Fibroblast of lung (primary cell): ENCODE results near the gene GPC3. TPM values are rescaled to one million over a fixed set of nuclear protein-coding genes. Genes with fewer than 3 reads are reported as not detected.

ENCODE experiments used
- DNase-seq, 2 donors: peaks; one replicate each; pipeline versions ENCODE4 v3.0.0 to v3.0.0-alpha.2; 2010; ENCODE audit warnings: low read depth in 2 of 2
- H2AFZ ChIP-seq: 2 replicates; pipeline ENCODE4 v1.5.1; 2012; ENCODE audit warnings: low read length, control low read depth, inconsistent platforms
- H3K27ac ChIP-seq: 2 replicates; pipeline ENCODE4 v1.5.1; 2011; ENCODE audit warnings: low read length, control low read depth; ENCODE audit not compliant: insufficient read depth
- H3K27me3 ChIP-seq: 2 replicates; pipeline ENCODE4 v1.5.1; 2011; ENCODE audit warnings: mild to moderate bottlenecking, low read length; ENCODE audit not compliant: control insufficient read depth, insufficient read depth
- H3K36me3 ChIP-seq: 2 replicates; pipeline ENCODE4 v1.5.1; 2011; ENCODE audit warnings: low read length; ENCODE audit not compliant: control insufficient read depth, insufficient read depth
- H3K4me1 ChIP-seq: 2 replicates; pipeline ENCODE4 v1.5.1; 2011; ENCODE audit warnings: low read length; ENCODE audit not compliant: control insufficient read depth, insufficient read depth; ENCODE audit errors: extremely low read depth
- H3K4me2 ChIP-seq: 2 replicates; pipeline ENCODE4 v1.5.1; 2011; ENCODE audit warnings: low read length, control low read depth; ENCODE audit not compliant: insufficient read depth; ENCODE audit errors: extremely low read depth
- H3K4me3 ChIP-seq, 4 experiments: fragments of 200-600 bp in 1 of 4; sonication (generic) in 1 of 4; replicated peaks in 1 of 4; 2 replicates each; pipeline ENCODE4 v1.5.1; 2011 to 2016; ENCODE audit warnings: low read length in 4 of 4, low read depth in 3 of 4, mild to moderate bottlenecking in 3 of 4, control low read depth in 2 of 4, inconsistent platforms in 1 of 4, mixed read lengths in 1 of 4; ENCODE audit not compliant: insufficient read depth in 1 of 4; ENCODE audit errors: control extremely low read depth in 1 of 4
- H3K79me2 ChIP-seq: 2 replicates; pipeline ENCODE4 v1.5.1; 2012; ENCODE audit warnings: mild to moderate bottlenecking, low read length, inconsistent platforms; ENCODE audit not compliant: control insufficient read depth, insufficient read depth
- H3K9ac ChIP-seq: 2 replicates; pipeline ENCODE4 v1.5.1; 2011; ENCODE audit warnings: mild to moderate bottlenecking, low read length, control low read depth; ENCODE audit not compliant: insufficient read depth
- H3K9me3 ChIP-seq: 2 replicates; pipeline ENCODE4 v1.5.1; 2012; ENCODE audit warnings: low read depth, low read length; ENCODE audit not compliant: control insufficient read depth, insufficient read depth
- H4K20me1 ChIP-seq: 2 replicates; pipeline ENCODE4 v1.5.1; 2011; ENCODE audit warnings: low read length; ENCODE audit not compliant: control insufficient read depth, insufficient read depth; ENCODE audit errors: extremely low read depth
- EZH2 ChIP-seq: IDR thresholded peaks from 2 replicates; pipeline ENCODE4 v1.5.1; 2012; ENCODE audit warnings: low read length, control low read depth, mild to moderate bottlenecking; ENCODE audit errors: missing control alignments
- polyA plus RNA-seq, 2 donors: library from polyadenylated mRNA; depleted of rRNA in 1 of 2; stranded (reverse) in 1 of 2; unstranded in 1 of 2; fragments of >200 nt; gene quantifications; 2 replicates each; pipeline ENCODE4 v1.2.1, GENCODE V29; 2011 to 2012; ENCODE audit warnings: missing spikeins in 1 of 2
- total RNA-seq: library from RNA; depleted of rRNA; stranded (reverse); fragments of >200 nt; gene quantifications from 2 replicates; pipeline ENCODE4 v1.2.1, GENCODE V29; 2014
- TF ChIP-seq, protein P1 (sequence below), 2 donors: IDR thresholded peaks in 1 of 2; conservative IDR thresholded peaks in 1 of 2; 1 replicate in 1 of 2; 2 replicates in 1 of 2; pipeline ENCODE4 v1.5.1; 2011 to 2012; ENCODE audit warnings: low read length in 2 of 2, control low read depth in 1 of 2, inconsistent platforms in 1 of 2, low read depth in 1 of 2, mild to moderate bottlenecking in 1 of 2

The GPC3 gene
- total and polyA plus RNA-seq, 2 donors (not counting 1 experiment from before 2014, with no cell fraction given): 6.4 to 7.1 TPM

DNA sequence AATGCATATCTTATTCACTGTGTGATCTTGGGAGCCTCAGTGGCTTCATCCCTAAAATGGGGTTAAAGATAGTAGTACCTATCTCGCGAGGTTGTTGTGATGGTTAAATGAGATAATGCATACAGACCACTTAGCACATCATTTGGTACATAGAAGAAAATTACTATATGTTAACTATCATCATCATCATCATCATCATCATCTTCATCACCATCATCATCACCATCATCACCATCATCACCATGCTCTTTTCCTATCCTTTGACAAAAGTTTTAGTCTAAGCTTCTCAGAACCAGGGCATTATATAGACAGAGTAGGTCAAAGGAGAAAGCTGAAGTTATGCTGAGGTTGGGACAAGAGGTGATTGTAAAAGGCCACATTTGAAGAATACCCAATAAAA lies 145.0 kb downstream of the GPC3 start:
- Histone ChIP-seq H3K27ac (no peak overlapping the region), H2AFZ (no peak overlapping the region), H3K4me3 (no peak overlapping the region), H3K9me3 (no peaks in the 10 kb centered on the region), H3K9ac (no peak overlapping the region), H3K79me2 (no peaks in the 10 kb centered on the region), H3K27me3 (no peaks in the 10 kb centered on the region), H3K36me3 (no peaks in the 10 kb centered on the region), H3K4me2 (no peak overlapping the region), H3K4me1 (no peaks in the 10 kb centered on the region), H4K20me1 (no peaks in the 10 kb centered on the region)
- no peak for TF ChIP-seq EZH2
- TF ChIP-seq, protein P1, sequence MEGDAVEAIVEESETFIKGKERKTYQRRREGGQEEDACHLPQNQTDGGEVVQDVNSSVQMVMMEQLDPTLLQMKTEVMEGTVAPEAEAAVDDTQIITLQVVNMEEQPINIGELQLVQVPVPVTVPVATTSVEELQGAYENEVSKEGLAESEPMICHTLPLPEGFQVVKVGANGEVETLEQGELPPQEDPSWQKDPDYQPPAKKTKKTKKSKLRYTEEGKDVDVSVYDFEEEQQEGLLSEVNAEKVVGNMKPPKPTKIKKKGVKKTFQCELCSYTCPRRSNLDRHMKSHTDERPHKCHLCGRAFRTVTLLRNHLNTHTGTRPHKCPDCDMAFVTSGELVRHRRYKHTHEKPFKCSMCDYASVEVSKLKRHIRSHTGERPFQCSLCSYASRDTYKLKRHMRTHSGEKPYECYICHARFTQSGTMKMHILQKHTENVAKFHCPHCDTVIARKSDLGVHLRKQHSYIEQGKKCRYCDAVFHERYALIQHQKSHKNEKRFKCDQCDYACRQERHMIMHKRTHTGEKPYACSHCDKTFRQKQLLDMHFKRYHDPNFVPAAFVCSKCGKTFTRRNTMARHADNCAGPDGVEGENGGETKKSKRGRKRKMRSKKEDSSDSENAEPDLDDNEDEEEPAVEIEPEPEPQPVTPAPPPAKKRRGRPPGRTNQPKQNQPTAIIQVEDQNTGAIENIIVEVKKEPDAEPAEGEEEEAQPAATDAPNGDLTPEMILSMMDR (conservative IDR thresholded peaks at IDR 0.05 in 1 of 2, IDR thresholded peaks at IDR 0.05 in 1 of 2; ENCODE audit: low read depth in 1 of 2, low read length in 2 of 2): no peak
- no peak for DNase-seq

DNA sequence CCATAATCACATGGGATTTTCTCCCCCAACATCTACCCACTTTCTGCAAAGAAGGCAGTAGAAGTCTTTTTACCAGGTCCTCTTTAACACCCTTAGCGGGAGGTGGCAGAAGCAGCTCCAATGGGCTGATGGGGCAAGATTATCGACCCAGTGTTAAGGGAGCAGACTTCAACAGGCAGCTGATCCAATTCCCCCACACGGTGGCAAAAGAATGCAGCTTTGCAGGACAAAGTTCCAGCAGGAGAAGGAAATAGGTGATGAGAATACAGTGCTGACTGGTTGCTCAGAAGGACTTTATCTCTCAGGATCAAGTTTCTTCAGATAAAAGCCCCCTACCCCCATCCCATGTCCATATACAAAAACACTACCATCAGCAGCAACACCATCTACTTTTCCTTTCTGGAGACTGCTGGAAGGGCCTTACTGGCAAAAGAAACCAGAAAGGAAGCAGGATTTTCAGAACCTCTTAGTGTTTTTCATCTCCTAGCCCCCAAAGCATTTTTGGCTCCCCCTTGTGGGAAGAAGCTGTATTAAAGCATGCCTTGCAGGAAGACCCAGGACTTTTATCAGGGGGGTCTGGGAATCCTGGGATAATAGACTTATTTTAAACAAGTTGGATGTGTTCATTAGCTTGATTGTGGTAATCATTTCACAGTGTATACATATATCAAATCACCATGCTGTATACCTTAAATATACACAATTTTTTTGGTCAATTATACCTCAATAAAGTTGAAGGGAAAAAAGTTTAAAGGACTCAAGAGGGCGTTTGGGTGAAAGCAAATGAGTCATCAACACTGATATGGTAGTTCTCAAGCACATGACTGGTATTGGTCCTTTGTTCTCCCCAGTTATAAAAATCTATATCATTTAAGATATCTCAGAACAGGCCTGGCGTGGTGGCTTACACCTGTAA lies 146.4 kb downstream of the GPC3 start:
- Histone ChIP-seq H3K36me3 (no peaks in the 10 kb centered on the region), H3K4me1 (no peaks in the 10 kb centered on the region), H2AFZ (no peak overlapping the region), H3K27ac (no peak overlapping the region), H3K9me3 (no peaks in the 10 kb centered on the region), H3K9ac (no peak overlapping the region), H3K4me2 (no peak overlapping the region), H4K20me1 (no peaks in the 10 kb centered on the region), H3K4me3 (no peak overlapping the region), H3K27me3 (no peaks in the 10 kb centered on the region), H3K79me2 (no peaks in the 10 kb centered on the region)
- DNase-seq: peak; percentile 14 to 44
- TF ChIP-seq EZH2: no peak
- TF ChIP-seq, protein P1 (conservative IDR thresholded peaks at IDR 0.05 in 1 of 2, IDR thresholded peaks at IDR 0.05 in 1 of 2; ENCODE audit: low read depth in 1 of 2, low read length in 2 of 2): peak; percentile 58 to 70

DNA sequence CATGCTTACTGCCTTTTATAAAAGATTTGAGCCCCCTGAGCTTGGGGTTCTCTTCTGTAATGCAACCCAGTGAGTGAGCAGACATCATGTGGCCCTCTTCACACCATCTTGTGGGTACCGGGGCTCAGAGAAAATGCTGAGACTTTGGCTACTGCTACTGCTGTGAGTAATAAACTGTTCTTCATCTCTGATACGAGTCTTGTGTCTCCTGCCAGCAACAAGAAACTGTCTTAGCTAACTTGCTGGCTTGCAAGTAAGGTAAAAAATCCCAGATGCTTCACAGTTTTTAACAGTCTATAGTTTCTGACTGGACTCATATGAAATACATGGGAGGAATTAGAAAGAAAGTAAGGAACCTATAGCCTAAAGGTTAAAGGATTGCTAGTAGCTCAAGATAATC lies 148.3 kb downstream of the GPC3 start:
- Histone ChIP-seq H3K4me3 (no peak overlapping the region), H3K4me2 (no peak overlapping the region), H3K4me1 (no peaks in the 10 kb centered on the region), H3K27me3 (no peaks in the 10 kb centered on the region), H2AFZ (no peak overlapping the region), H3K9me3 (no peaks in the 10 kb centered on the region), H3K36me3 (no peaks in the 10 kb centered on the region), H3K9ac (no peak overlapping the region), H4K20me1 (no peaks in the 10 kb centered on the region), H3K27ac (no peak overlapping the region), H3K79me2 (no peaks in the 10 kb centered on the region)
- DNase-seq: no peak
- no peak for TF ChIP-seq EZH2
- TF ChIP-seq, protein P1 (conservative IDR thresholded peaks at IDR 0.05 in 1 of 2, IDR thresholded peaks at IDR 0.05 in 1 of 2; ENCODE audit: low read depth in 1 of 2, low read length in 2 of 2): no peak
